Left ventricle myocardium inferior (tissue), 1 donor: ENCODE measurements around the gene ZNF729. TPM values are rescaled to one million over a fixed set of nuclear protein-coding genes. Genes with fewer than 3 reads are reported as not detected.

ENCODE experiments used
- DNase-seq: peaks from one replicate; pipeline ENCODE4 v3.0.0-alpha.2; 2020
- H3K27ac ChIP-seq: fragments of 200-600 bp; replicated peaks from 2 replicates; pipeline ENCODE4 v1.8.0; 2021
- H3K27me3 ChIP-seq: fragments of 200-600 bp; 2 replicates; pipeline ENCODE4 v1.8.0; 2021; ENCODE audit warnings: low read depth
- H3K36me3 ChIP-seq: fragments of 200-600 bp; 2 replicates; pipeline ENCODE4 v1.8.0; 2021
- H3K4me1 ChIP-seq: fragments of 200-600 bp; 2 replicates; pipeline ENCODE4 v1.8.0; 2021
- H3K4me3 ChIP-seq: fragments of 200-600 bp; 2 replicates; pipeline ENCODE4 v1.8.0; 2021; ENCODE audit warnings: mild to moderate bottlenecking, moderate library complexity
- H3K9me3 ChIP-seq: fragments of 200-600 bp; replicated peaks from 2 replicates; pipeline ENCODE4 v1.8.0; 2021
- CTCF ChIP-seq: fragments of 200-600 bp; IDR thresholded peaks from 2 replicates; pipeline ENCODE4 v1.8.0; 2021; ENCODE audit warnings: antibody characterized with exemption, mild to moderate bottlenecking, borderline replicate concordance
- intact Hi-C: fragments of 100-400 bp; cut with micrococcal nuclease; formaldehyde crosslinking; loops from one replicate; pipeline ENCODE4 v1.11.0; 2022
- long read RNA-seq: library from polyadenylated mRNA; unstranded; transcript quantifications from one replicate; pipeline ENCODE4 v2.0.0, GENCODE V29; 2021
- total RNA-seq: library from RNA; stranded (reverse); fragmentation: NEBNext Ultra II Directional; extraction: Animal tissue kit (Norgen Biotek cat#: 25700); gene quantifications from one replicate; pipeline ENCODE4 v1.2.1, GENCODE V29; 2021
- donor health status: DM: no; HTN: yes; CAD: no; lungs with severe emphysema.

ZNF729 gene
- total RNA-seq = not detected
- long read RNA-seq = 0 reads

GRCh38 chr19:22286151-22286810 is at the start of gene ZNF729:
Gene ZNF729, plus strand, starts transcription at chr19:22286441. Its CDS starts 85 bp downstream, at chr19:22286526.
- Histone ChIP-seq H3K27me3 (peaks cover 40% of the 10 kb centered on the region), H3K27ac (no peak within 1 kb of the TSS), H3K36me3 (no peaks in the 10 kb centered on the region), H3K4me1 (no peaks in the 10 kb centered on the region), H3K4me3 (peak within 1 kb of the TSS; percentile 42), H3K9me3 (no peaks in the 10 kb centered on the region)
- intact Hi-C loops = no loop called here
- TF ChIP-seq CTCF = no peak
- no peak for DNase-seq

DNA sequence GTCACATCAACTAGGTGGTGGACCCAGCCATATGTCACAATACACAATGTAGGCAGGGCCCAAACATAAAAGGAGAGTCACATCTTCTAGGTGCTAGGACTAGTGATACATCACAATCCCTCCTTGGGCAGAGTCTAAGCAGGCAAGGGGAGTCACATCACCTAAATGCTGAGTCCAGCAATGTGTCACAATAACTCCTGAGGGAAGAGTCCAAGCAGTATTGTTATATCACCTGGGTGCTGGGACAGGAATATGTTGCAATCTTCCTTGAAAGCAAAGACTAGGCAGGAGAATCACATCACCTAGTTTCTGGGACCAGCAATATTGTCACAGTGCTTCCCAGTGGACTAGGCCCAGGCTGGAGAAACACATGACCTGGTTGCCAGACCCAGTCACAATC is 29.4 kb upstream of the ZNF729 start:
- no peak for TF ChIP-seq CTCF
- no peak for DNase-seq
- H3K27ac ChIP-seq = no peak overlapping the region
- H3K36me3 ChIP-seq = no peaks in the 10 kb centered on the region
- no peaks in the 10 kb centered on the region for H3K9me3 ChIP-seq
- intact Hi-C loops = no loop called here
- no peak overlapping the region for H3K4me3 ChIP-seq
- H3K4me1 ChIP-seq = no peaks in the 10 kb centered on the region
- H3K27me3 ChIP-seq = peaks cover 8% of the 10 kb centered on the region

DNA sequence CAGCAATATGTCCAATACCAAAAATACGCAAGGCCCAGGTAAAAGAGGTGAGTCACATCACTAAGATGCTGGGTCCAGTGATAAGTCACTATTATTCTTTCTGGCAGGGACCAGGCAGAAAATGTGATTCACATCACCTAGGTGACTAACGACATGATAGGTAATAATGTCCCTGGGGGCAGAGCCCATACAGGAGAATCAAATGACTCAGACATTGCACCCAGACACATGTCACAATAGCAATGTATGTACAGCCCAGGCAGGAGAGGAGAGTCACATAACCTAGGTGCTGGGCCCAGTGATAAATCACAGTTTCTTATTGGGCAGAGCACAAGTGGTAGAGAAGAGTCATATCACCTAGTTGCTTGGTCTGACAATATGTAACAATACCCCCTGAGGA is 28.9 kb upstream of the ZNF729 start:
- DNase-seq = no peak
- TF ChIP-seq CTCF = no peak
- no peaks in the 10 kb centered on the region for H3K9me3 ChIP-seq
- no peaks in the 10 kb centered on the region for H3K36me3 ChIP-seq
- intact Hi-C loops = no loop called here
- peaks cover 14% of the 10 kb centered on the region for H3K27me3 ChIP-seq
- H3K27ac ChIP-seq = no peak overlapping the region
- H3K4me3 ChIP-seq = no peak overlapping the region
- H3K4me1 ChIP-seq = no peaks in the 10 kb centered on the region

GRCh38 chr19:22257916-22258315 is 28.3 kb upstream of the ZNF729 start:
- TF ChIP-seq CTCF = no peak
- intact Hi-C loops = no loop called here
- H3K27ac ChIP-seq = no peak overlapping the region
- no peak for DNase-seq
- H3K36me3 ChIP-seq = no peaks in the 10 kb centered on the region
- no peaks in the 10 kb centered on the region for H3K4me1 ChIP-seq
- no peak overlapping the region for H3K4me3 ChIP-seq
- peaks cover 16% of the 10 kb centered on the region for H3K27me3 ChIP-seq
- no peaks in the 10 kb centered on the region for H3K9me3 ChIP-seq

DNA sequence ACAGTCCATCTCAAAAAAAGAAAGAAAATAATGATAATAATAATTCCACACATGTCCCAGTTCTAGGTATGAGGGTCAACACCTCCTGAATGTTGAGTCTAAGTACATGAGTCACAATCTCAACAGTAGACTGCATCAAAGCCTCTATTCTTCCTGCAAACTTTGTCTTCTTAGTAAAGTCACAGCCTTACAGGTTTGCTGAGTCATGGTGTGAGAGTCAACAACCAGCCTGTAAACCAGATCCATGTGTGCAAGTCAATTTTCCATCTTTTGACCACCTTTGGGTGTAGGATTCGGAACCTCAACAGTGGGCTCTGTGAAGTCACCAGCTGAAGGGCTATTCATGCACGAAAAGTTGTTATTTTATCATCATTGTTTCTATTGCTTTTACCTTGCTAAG is 25.7 kb upstream of the ZNF729 start:
- no peak overlapping the region for H3K27ac ChIP-seq
- no peak overlapping the region for H3K4me3 ChIP-seq
- no peaks in the 10 kb centered on the region for H3K4me1 ChIP-seq
- intact Hi-C loops = no loop called here
- H3K9me3 ChIP-seq = peaks cover 8% of the 10 kb centered on the region
- no peaks in the 10 kb centered on the region for H3K36me3 ChIP-seq
- peaks cover 16% of the 10 kb centered on the region for H3K27me3 ChIP-seq
- DNase-seq = no peak
- TF ChIP-seq CTCF = no peak
